Esophagus (tissue), 2 donors: ENCODE measurements around the gene CRYGN. TPM values are rescaled to one million over a fixed set of nuclear protein-coding genes. Genes with fewer than 3 reads are reported as not detected.

ENCODE experiments used
- H3K27ac ChIP-seq, 2 donors: one replicate each; pipeline ENCODE4 v1.5.1; 2013; ENCODE audit warnings: low read depth in 2 of 2, mild to moderate bottlenecking in 2 of 2, inconsistent platforms in 1 of 2, low read length in 1 of 2, moderate library complexity in 1 of 2
- H3K27me3 ChIP-seq, 2 donors: one replicate each; pipeline ENCODE4 v1.6.1; 2013; ENCODE audit warnings: low read length in 2 of 2, control low read depth in 1 of 2, mild to moderate bottlenecking in 1 of 2; ENCODE audit not compliant: insufficient read depth in 2 of 2, control insufficient read depth in 1 of 2
- H3K36me3 ChIP-seq, 2 donors: one replicate each; pipeline ENCODE4 v1.6.1; 2013; ENCODE audit warnings: low read length in 1 of 2; ENCODE audit not compliant: control insufficient read depth in 2 of 2, insufficient read depth in 2 of 2
- H3K4me1 ChIP-seq, 2 donors: one replicate each; pipeline ENCODE4 v1.6.1; 2013; ENCODE audit warnings: low read length in 1 of 2; ENCODE audit not compliant: control insufficient read depth in 2 of 2, insufficient read depth in 2 of 2
- H3K4me3 ChIP-seq, 2 donors: one replicate each; pipeline ENCODE4 v1.5.1; 2013; ENCODE audit warnings: low read length in 2 of 2, mild to moderate bottlenecking in 2 of 2, low read depth in 1 of 2, moderate library complexity in 1 of 2
- H3K9me3 ChIP-seq, 2 donors: one replicate each; pipeline ENCODE4 v1.6.1; 2013; ENCODE audit warnings: mild to moderate bottlenecking in 2 of 2, low read depth in 1 of 2, low read length in 1 of 2, moderate library complexity in 1 of 2; ENCODE audit not compliant: control insufficient read depth in 2 of 2, insufficient read depth in 1 of 2
- WGBS, 2 donors: extraction: QIAGEN DNeasy Blood & Tissue Kit; methylation state at CpG; one replicate each; pipeline ENCODE4 v1.1.7; 2013; 5-methylcytosine and 5-hydroxymethylcytosine counted together
- polyA plus RNA-seq, 2 donors: library from polyadenylated mRNA; stranded (reverse); fragments of 200-250 nt; gene quantifications; one replicate each; pipeline ENCODE4 v1.2.3, GENCODE V29; 2013
- donor health status: healthy with polysubstance abuse.
- donor health status: Bipolar disorder and iron deficiency.

Gene CRYGN
- polyA plus RNA-seq, 2 donors = 0.01 TPM; not detected in 1

DNA sequence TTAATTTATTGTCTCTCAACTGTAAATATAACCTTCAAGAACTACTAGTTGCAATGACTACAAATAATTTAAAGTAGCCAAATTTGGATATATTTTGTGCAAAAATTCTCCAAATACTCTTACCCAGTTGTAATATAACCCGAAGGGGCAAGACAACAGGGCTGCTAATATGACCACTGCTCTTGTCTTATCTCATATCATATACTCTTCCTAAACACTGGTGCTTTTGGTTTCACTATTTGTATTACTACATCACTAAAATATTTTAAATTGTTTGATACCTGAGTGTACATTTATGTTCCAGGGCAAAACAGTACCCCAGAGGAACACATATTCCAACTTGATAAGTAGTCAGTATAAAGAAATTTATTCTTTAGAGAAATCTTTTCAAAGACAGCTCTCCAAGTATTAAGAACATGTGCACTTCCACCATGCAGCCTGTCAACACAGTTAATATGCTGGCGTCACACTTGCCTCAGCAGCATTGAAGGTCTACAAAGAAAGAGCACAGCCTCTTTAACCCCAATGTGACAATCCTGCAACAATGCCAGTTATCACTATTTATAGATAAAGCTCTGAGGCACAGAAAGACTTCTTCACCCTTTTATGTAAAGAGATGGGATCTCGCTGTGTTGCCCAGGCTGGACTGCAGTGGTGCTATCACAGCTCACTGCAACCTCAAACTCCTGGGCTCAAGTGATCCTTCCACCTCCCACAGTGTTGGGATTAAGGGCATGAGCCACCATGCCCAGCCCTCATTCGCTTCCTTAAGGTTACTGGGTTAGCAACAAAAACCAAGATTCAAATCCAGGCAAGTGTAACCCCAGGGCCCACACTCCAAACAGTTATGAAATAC lies 41.9 kb upstream of the CRYGN start:
- Histone ChIP-seq H3K4me1 (peaks cover 0 to 6% of the 10 kb centered on the region in 2 donors), H3K27ac (no peak overlapping the region), H3K4me3 (no peak overlapping the region), H3K9me3 (no peaks in the 10 kb centered on the region), H3K27me3 (no peaks in the 10 kb centered on the region), H3K36me3 (peaks cover 0 to 3% of the 10 kb centered on the region in 2 donors)
- WGBS, 2 donors = 80 to 87% methylated on average over 4 of the region's 4 CpGs

DNA sequence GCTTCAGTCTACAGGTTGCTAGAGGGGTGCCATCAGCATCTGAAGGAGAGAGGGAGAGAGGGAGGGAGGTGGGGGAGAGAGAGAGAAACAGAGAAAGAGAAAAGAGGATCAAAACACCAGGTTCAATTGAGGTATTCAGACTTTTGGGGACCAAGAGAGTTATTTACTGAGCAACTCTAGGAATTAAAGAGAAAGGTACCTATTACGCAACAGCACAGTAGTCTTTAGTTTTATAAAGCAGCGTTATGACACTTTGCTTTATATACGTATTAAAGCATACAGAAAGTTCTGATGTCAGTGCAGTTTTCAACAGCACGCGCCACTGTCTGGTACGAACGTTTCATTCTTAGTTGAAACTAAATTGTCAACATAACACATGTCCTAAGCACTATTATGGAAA lies 37.9 kb upstream of the CRYGN start:
- Histone ChIP-seq H3K4me3 (no peak overlapping the region), H3K4me1 (peaks cover 0 to 6% of the 10 kb centered on the region in 2 donors), H3K9me3 (no peaks in the 10 kb centered on the region), H3K36me3 (peaks cover 0 to 3% of the 10 kb centered on the region in 2 donors), H3K27me3 (no peaks in the 10 kb centered on the region), H3K27ac (no peak overlapping the region)
- WGBS, 2 donors = 86 to 91% methylated on average over 7 of the region's 7 CpGs

DNA sequence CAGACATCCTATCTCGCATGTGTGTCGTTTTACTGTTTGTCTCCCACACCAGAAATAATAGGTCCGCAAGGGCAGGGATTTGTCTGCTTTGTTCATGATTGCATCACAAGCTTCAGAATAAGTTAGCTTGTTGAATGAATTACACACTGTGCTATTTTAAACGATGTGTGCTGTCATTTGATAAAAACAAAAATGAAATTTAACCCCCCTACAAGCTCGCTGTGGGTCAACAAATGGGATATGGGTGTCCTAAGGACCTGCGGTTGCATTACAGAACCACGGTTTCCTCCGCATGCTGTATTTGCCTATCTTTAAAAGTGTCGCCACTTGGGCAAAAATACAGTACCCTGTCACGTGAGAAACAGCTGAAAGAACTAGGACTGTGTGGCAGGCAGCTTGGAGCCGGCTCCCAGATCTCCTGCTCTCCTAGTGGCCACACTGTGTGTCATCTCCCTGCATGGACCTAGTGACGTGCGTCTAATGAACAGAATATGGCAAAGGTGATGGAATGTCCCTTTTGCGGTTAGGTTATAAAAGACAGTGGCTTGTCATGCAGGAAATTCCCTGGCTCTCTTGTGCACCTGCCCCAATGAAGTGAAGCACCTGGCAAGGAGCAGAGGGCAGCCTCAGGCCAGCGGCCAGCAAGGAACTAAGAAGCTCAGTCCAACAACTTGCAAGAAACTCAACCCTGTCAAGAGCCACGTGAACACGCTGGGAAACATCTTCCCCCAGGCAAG lies 32.9 kb upstream of the CRYGN start:
- no peaks in the 10 kb centered on the region for H3K4me1 ChIP-seq
- no peak overlapping the region for H3K4me3 ChIP-seq
- H3K9me3 ChIP-seq = no peaks in the 10 kb centered on the region
- 82% methylated on average over 17 of the region's 17 CpGs for WGBS, 2 donors
- no peak overlapping the region for H3K27ac ChIP-seq
- no peaks in the 10 kb centered on the region for H3K27me3 ChIP-seq
- peaks cover 4 to 10% of the 10 kb centered on the region in 2 donors for H3K36me3 ChIP-seq

DNA sequence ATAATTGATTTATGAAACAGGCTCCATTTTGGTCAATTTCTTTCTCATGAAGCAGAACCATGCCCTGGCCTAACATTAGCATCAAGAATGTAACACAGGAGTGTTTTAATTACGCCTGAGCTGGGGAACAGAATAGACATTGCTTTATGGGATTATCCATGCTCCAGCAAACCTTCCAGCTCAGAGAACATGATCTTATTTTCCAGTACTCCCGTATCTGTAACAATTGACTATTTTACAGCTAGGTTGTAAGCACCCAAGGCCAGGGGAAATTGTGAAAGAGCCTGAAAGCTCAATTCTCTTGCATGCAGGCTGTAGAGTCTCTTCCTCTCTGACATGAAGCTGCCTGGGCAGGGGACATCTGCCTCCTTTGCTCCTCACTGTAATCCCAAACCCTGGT lies 30.8 kb upstream of the CRYGN start:
- no peak overlapping the region for H3K27ac ChIP-seq
- WGBS, 2 donors = 85 to 89% methylated on average over 2 of the region's 2 CpGs
- H3K4me1 ChIP-seq = no peaks in the 10 kb centered on the region
- H3K27me3 ChIP-seq = no peaks in the 10 kb centered on the region
- H3K9me3 ChIP-seq = peaks cover 0 to 2% of the 10 kb centered on the region in 2 donors
- H3K4me3 ChIP-seq = no peak overlapping the region
- H3K36me3 ChIP-seq = peaks cover 4 to 18% of the 10 kb centered on the region in 2 donors

DNA sequence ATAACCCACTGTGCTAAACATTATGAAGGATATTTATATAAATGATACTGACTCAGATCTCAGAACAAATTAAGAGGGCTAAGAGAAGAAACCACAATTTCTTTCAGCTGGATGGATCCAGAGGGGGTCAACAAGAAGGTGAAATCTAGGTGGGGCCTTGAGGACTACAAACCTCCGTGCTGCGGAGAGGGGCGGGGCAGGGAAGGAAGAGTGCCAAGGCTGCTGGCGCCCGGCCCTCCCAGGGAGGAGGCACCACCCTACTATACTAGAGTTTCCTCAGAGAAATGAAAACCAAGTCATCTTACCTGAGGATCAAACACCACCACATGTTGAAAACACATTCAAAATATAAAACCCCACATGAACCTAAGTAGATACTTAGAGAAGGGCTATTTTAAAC lies 29.3 kb upstream of the CRYGN start:
- WGBS, 2 donors = 53 to 54% methylated on average over 5 of the region's 5 CpGs
- Histone ChIP-seq H3K9me3 (peaks cover 0 to 2% of the 10 kb centered on the region in 2 donors), H3K4me3 (no peak overlapping the region), H3K27me3 (no peaks in the 10 kb centered on the region), H3K36me3 (peaks cover 4 to 21% of the 10 kb centered on the region in 2 donors), H3K27ac (no peak overlapping the region), H3K4me1 (no peaks in the 10 kb centered on the region)

DNA sequence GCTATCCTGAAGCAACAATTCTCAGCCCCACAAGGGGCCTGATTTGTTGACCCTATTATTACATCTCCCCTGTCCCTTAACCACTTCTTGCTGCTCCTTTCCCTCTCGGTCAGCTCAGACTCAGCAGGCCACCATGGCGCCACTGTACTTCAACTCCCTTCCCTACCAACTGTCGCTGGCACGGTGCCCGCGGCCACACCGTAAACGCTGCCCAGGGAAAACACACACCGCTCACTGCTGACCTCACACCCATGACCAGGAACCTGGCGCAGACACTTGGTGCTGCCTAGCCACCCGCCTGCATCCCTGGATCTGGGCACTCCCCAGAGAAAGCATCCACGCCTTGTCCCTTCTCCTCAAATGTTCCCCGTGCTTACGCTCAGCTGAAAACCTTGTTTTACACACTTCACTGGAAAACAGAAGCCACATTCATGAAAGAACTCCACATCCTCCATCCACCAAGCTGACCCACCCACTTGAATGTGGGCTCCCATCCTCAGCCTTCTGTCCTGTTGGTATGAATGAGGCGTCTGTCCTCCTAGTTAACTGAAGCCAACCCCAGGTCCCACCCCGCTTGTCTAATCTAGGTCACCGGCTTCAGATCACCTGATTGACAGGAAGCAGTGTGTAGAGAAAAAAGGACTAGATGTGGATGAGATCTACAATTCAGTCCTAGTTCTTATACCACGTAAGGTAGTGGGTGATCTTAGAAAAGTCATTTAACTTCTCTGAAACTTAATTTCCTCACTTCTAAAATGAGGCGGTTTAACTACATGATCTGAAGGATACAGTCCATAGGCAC lies 28.5 kb upstream of the CRYGN start:
- peaks cover 4 to 21% of the 10 kb centered on the region in 2 donors for H3K36me3 ChIP-seq

DNA sequence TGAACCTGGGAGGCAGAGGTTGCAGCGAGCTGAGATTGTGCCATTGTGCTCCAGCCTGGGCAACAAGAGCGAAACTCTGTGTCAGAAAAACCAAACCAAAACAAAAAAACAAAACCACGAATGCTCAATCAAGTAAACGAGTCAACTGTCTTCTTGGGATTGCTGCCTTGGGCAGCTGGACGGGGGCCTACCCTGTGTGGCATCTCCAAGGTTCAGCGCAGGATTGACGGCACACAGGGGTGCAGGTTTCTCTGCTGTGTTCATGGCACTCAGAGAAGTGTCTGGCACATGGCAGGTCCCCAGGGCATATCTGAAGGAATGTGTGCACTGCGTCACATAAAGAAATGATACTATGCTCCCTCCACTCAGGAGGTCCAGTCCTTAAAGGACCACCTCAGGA lies 25.2 kb upstream of the CRYGN start:
- 90 to 97% methylated on average over 8 of the region's 8 CpGs for WGBS, 2 donors
- H3K27me3 ChIP-seq = no peaks in the 10 kb centered on the region
- peaks cover 4 to 5% of the 10 kb centered on the region in 2 donors for H3K9me3 ChIP-seq
- no peak overlapping the region for H3K27ac ChIP-seq
- H3K4me3 ChIP-seq = no peak overlapping the region
- peaks cover 0 to 3% of the 10 kb centered on the region in 2 donors for H3K4me1 ChIP-seq
- H3K36me3 ChIP-seq = peaks cover 0 to 21% of the 10 kb centered on the region in 2 donors

More for the DNA sequence above, 28.5 kb upstream of the CRYGN start:
- WGBS, 2 donors = 90 to 93% methylated on average over 19 of the region's 19 CpGs
- Histone ChIP-seq H3K9me3 (peaks cover 0 to 2% of the 10 kb centered on the region in 2 donors), H3K4me3 (no peak overlapping the region), H3K27ac (no peak overlapping the region), H3K4me1 (no peaks in the 10 kb centered on the region), H3K27me3 (no peaks in the 10 kb centered on the region)

DNA sequence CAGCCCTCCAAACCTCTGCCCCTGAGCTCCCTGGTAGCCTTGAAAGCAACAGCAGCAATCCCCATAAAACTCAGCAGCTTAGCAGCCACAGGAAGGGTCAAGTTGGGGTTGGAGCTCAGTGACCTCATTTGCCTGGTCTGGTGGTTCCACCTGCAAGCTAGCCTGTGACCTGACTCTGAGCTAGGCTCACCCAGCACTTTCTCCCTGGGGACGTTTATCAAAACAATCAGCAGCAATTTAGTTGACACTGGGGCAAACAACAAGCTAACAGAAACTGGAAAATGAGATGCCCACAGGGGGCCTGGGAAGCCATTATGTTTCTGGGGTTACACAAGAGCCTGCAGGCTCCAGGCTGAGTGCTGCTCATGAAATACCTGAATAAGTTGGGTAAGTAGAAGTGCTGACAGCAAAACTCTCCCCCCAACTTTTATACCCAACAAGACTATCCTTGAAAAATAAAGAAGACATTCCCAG lies 22.4 kb upstream of the CRYGN start:
- no peaks in the 10 kb centered on the region for H3K27me3 ChIP-seq
- peaks cover 0 to 10% of the 10 kb centered on the region in 2 donors for H3K36me3 ChIP-seq
- H3K9me3 ChIP-seq = peaks cover 4 to 5% of the 10 kb centered on the region in 2 donors
- H3K4me3 ChIP-seq = no peak overlapping the region
- H3K4me1 ChIP-seq = peaks cover 3 to 7% of the 10 kb centered on the region in 2 donors
- 74 to 76% methylated on average over 1 of the region's 1 CpG for WGBS, 2 donors
- no peak overlapping the region for H3K27ac ChIP-seq

DNA sequence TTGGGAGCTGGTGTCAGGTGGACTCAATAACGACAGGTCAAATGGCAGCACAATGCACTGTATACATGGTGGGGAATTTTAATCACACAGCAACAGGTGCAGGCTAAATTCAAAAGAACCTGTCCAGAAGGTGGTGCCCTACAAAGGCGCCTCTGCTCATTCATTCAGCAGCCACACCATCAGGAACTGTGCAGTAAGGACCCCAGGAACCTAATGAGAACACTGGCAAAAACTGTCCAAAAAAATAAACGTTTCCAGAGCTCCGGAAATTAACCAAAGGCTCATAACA lies 21.9 kb upstream of the CRYGN start:
- Histone ChIP-seq H3K4me3 (no peak overlapping the region), H3K27ac (no peak overlapping the region), H3K27me3 (no peaks in the 10 kb centered on the region), H3K9me3 (peaks cover 4 to 5% of the 10 kb centered on the region in 2 donors), H3K36me3 (peaks cover 0 to 8% of the 10 kb centered on the region in 2 donors), H3K4me1 (peaks cover 3 to 7% of the 10 kb centered on the region in 2 donors)
- WGBS, 2 donors = 76 to 78% methylated on average over 4 of the region's 4 CpGs
